HepG2 (cell line): ENCODE measurements around the gene TMEM221.

Source experiments
- CAMTA2 ChIP-seq: sonication (generic); formaldehyde crosslinking; IDR thresholded peaks from 2 replicates; pipeline ENCODE4 v1.4.0; 2020; ENCODE audit warnings: mild to moderate bottlenecking, missing genetic modification reagents, borderline replicate concordance
- SMC3 ChIP-seq: IDR thresholded peaks from 2 replicates; pipeline ENCODE4 v1.6.1; 2011; ENCODE audit warnings: low read length, improper control_type of control experiment
- TEAD2 ChIP-seq: sonication (generic); formaldehyde crosslinking; IDR thresholded peaks from 2 replicates; pipeline ENCODE4 v1.9.0; 2021; ENCODE audit warnings: missing genetic modification reagents
- ZNF563 ChIP-seq: sonication (generic); formaldehyde crosslinking; IDR thresholded peaks from 2 replicates; pipeline ENCODE4 v1.8.0; 2022; ENCODE audit warnings: mild to moderate bottlenecking, moderate library complexity, missing genetic modification reagents
- TF ChIP-seq, protein P1 (sequence below): sonication (generic); formaldehyde crosslinking; IDR thresholded peaks from 2 replicates; pipeline ENCODE4 v1.5.0; 2020; ENCODE audit warnings: mild to moderate bottlenecking, missing genetic modification reagents, moderate library complexity
- TF ChIP-seq, protein P2 (sequence below), 2 experiments: fragments of 450-650 bp in 1 of 2; sonication (generic) in 1 of 2; formaldehyde crosslinking in 1 of 2; IDR thresholded peaks; 2 replicates each; pipeline versions ENCODE4 v1.6.1 to v1.8.0; 2016 to 2022; ENCODE audit warnings: antibody characterized with exemption in 1 of 2, mild to moderate bottlenecking in 1 of 2, missing genetic modification reagents in 1 of 2

DNA sequence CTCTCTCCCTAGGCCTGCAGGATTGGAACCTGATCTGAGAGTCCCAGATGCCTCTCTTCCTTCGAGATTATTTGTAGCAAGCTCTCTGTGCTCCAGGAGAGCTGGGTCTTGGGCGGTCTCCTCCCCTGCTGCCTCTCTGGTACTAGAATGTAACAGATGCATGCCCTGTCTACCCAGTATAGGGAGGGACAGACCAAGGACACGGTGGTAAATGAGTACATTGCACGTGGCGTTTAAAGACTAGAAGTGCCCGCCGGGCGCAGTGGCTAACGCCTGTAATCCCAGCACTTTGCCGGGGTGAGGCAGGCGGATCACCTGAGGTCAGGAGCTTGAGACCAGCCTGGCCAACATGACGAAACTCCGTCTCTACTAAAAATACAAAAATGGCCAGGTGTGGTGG is 33.5 kb upstream of the TMEM221 start:
- TF ChIP-seq SMC3 = no peak
- TF ChIP-seq CAMTA2 (CRISPR knock-in tag) = no peak
- TF ChIP-seq TEAD2 (CRISPR knock-in tag) = no peak
- TF ChIP-seq, protein P1, sequence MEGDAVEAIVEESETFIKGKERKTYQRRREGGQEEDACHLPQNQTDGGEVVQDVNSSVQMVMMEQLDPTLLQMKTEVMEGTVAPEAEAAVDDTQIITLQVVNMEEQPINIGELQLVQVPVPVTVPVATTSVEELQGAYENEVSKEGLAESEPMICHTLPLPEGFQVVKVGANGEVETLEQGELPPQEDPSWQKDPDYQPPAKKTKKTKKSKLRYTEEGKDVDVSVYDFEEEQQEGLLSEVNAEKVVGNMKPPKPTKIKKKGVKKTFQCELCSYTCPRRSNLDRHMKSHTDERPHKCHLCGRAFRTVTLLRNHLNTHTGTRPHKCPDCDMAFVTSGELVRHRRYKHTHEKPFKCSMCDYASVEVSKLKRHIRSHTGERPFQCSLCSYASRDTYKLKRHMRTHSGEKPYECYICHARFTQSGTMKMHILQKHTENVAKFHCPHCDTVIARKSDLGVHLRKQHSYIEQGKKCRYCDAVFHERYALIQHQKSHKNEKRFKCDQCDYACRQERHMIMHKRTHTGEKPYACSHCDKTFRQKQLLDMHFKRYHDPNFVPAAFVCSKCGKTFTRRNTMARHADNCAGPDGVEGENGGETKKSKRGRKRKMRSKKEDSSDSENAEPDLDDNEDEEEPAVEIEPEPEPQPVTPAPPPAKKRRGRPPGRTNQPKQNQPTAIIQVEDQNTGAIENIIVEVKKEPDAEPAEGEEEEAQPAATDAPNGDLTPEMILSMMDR = no peak
- TF ChIP-seq ZNF563 = no peak
- TF ChIP-seq, protein P2, sequence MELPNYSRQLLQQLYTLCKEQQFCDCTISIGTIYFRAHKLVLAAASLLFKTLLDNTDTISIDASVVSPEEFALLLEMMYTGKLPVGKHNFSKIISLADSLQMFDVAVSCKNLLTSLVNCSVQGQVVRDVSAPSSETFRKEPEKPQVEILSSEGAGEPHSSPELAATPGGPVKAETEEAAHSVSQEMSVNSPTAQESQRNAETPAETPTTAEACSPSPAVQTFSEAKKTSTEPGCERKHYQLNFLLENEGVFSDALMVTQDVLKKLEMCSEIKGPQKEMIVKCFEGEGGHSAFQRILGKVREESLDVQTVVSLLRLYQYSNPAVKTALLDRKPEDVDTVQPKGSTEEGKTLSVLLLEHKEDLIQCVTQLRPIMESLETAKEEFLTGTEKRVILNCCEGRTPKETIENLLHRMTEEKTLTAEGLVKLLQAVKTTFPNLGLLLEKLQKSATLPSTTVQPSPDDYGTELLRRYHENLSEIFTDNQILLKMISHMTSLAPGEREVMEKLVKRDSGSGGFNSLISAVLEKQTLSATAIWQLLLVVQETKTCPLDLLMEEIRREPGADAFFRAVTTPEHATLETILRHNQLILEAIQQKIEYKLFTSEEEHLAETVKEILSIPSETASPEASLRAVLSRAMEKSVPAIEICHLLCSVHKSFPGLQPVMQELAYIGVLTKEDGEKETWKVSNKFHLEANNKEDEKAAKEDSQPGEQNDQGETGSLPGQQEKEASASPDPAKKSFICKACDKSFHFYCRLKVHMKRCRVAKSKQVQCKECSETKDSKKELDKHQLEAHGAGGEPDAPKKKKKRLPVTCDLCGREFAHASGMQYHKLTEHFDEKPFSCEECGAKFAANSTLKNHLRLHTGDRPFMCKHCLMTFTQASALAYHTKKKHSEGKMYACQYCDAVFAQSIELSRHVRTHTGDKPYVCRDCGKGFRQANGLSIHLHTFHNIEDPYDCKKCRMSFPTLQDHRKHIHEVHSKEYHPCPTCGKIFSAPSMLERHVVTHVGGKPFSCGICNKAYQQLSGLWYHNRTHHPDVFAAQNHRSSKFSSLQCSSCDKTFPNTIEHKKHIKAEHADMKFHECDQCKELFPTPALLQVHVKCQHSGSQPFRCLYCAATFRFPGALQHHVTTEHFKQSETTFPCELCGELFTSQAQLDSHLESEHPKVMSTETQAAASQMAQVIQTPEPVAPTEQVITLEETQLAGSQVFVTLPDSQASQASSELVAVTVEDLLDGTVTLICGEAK (IDR thresholded peaks at IDR 0.05) = no peak
- TF ChIP-seq, protein P2 (CRISPR knock-in tag; IDR thresholded peaks at IDR 0.05) = no peak
